Measurements from ENCODE around the gene NYNRIN. TPM values are rescaled to one million over a fixed set of nuclear protein-coding genes. Genes with fewer than 3 reads are reported as not detected.

The NYNRIN gene
- polyA plus RNA-seq, 1 experiment: 10.5 TPM

GRCh38 chr14:24363401-24363800 lies 35.4 kb upstream of the NYNRIN start:
- no peak for TF ChIP-seq CTCF (IDR thresholded peaks at IDR 0.05; ENCODE audit: low read depth, low read length)
- POLR2A ChIA-PET: interaction anchor here (0.7 kb wide), 1 partner anchor 80 kb away, joined by 5 read pairs; no protein-coding TSS in a partner anchor
- CTCF ChIA-PET: interaction anchor here (0.6 to 6.8 kb wide), 4 partner anchors 9 to 48 kb away, joined by 3 to 65 read pairs (median 4); no protein-coding TSS in a partner anchor
- Histone ChIP-seq H3K27me3 (ENCODE audit: control insufficient read depth, insufficient read depth, low read length) (peaks cover 6% of the 10 kb centered on the region), H3K9me3 (ENCODE audit: control insufficient read depth, insufficient read depth, low read length) (no peaks in the 10 kb centered on the region; the same call in 1 of the 2 replicates), H3K4me3 (ENCODE audit: low read depth, low read length) (no peak overlapping the region), H3K27ac (ENCODE audit: low read depth, low read length) (no peak overlapping the region)
- no peak for DNase-seq (ENCODE audit: low read depth, low spot score)

DNA sequence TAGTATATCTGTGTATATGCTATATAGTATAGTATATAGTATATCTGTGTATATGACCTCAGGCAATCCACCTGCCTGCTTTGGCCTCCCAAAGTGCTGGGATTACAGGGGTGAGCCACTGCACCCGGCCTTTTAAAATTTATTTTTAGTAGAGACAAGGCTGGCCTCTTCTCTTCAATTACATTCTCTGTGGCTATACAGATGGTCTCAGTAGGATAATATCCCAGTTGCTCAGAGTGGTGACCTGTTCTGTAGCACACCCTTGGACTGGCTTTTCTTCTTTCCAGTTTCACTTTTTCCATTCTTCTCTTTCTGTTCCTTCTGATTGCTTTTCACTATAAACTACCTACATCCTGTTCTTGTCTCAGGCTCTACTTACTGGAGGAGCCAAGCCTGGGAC lies 34.0 kb upstream of the NYNRIN start:
- no peaks in the 10 kb centered on the region; the same call in 1 of the 2 replicates for H3K9me3 ChIP-seq (ENCODE audit: control insufficient read depth, insufficient read depth, low read length)
- DNase-seq (ENCODE audit: low read depth, low spot score): no peak
- ChIA-PET CTCF (interaction anchor here (0.7 to 2.3 kb wide), 26 partner anchors 8 to 150 kb away, joined by 3 to 160 read pairs (median 8); partner anchors contain the start of genes CBLN3, CIDEB, KHNYN and RIPK3), POLR2A (interaction anchor here (0.7 to 2.2 kb wide), 2 partner anchors 7 to 66 kb away, joined by 3 to 42 read pairs; partner anchors contain the start of genes CBLN3 and KHNYN)
- TF ChIP-seq CTCF (IDR thresholded peaks at IDR 0.05; ENCODE audit: low read depth, low read length): no peak
- no peak overlapping the region for H3K4me3 ChIP-seq (ENCODE audit: low read depth, low read length)
- peak overlapping the region; percentile 33 for H3K27ac ChIP-seq (ENCODE audit: low read depth, low read length)
- peaks cover 3% of the 10 kb centered on the region for H3K27me3 ChIP-seq (ENCODE audit: control insufficient read depth, insufficient read depth, low read length)

DNA sequence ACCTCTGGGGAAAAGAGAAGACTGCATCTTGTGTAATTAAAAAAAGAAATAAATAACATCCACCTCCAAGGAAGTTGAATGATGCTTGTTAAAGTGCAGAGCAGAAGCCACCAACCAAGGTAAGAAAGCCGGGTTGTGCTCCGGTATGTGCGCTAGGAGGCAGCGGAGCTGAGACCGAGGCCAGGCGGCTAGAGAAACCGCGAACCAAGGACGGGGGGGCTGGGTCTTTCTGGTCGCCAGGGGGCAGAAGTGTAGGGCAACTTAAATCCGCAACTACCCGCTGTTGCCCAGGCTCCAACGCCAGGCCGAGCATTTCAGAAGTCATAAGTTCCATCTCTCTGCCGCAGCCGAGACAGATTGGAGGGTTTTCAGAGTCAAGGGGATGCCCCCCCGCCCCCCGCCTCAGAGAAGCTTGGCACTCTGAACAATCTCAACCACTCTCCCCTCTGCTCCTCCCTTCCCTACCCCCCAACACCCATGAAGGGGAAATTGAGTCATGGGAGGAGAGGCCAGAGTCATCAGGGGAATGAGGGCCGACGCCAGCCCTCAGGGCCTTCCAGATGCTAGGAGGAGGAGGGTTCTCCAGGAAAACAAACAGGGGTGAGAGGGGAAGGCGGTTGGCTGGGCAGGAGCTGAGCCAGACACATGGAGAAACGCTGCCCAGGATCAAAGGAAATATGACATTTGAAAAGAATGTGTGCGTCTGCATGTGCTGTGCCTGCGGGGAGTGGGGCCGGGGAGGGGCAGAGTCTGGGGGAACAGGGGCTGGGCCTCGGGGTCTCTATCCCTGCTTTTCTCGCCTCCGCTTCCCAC lies 33.0 kb upstream of the NYNRIN start:
- peak overlapping the region; percentile 46 for H3K4me3 ChIP-seq (ENCODE audit: low read depth, low read length)
- POLR2A ChIA-PET: interaction anchor here (0.7 to 2.2 kb wide), 13 partner anchors 8 to 177 kb away, joined by 3 to 42 read pairs (median 4); partner anchors contain the start of genes CBLN3, IPO4, KHNYN and NYNRIN
- peaks cover 3% of the 10 kb centered on the region for H3K27me3 ChIP-seq (ENCODE audit: control insufficient read depth, insufficient read depth, low read length)
- TF ChIP-seq CTCF (IDR thresholded peaks at IDR 0.05; ENCODE audit: low read depth, low read length): peak; percentile 88
- no peaks in the 10 kb centered on the region; the same call in 1 of the 2 replicates for H3K9me3 ChIP-seq (ENCODE audit: control insufficient read depth, insufficient read depth, low read length)
- CTCF ChIA-PET: interaction anchor here (0.5 to 2.3 kb wide), 36 partner anchors 8 to 1327 kb away, joined by 3 to 160 read pairs (median 6); partner anchors contain the start of genes CBLN3, CIDEB, KHNYN and NYNRIN
- H3K27ac ChIP-seq (ENCODE audit: low read depth, low read length): peak overlapping the region; percentile 96
- peak; percentile 73 for DNase-seq (ENCODE audit: low read depth, low spot score)

- H3K27me3 ChIP-seq (ENCODE audit: control insufficient read depth, insufficient read depth, low read length): peaks cover under 1% of the 10 kb centered on the region
- no peak for DNase-seq (ENCODE audit: low read depth, low spot score)
- peak overlapping the region; percentile 96 for H3K27ac ChIP-seq (ENCODE audit: low read depth, low read length)
- POLR2A ChIA-PET: interaction anchor here (0.7 to 2.2 kb wide), 12 partner anchors 13 to 178 kb away, joined by 3 to 42 read pairs (median 4); partner anchors contain the start of genes CBLN3, IPO4, KHNYN and NYNRIN
- CTCF ChIA-PET: interaction anchor here (0.7 to 2.3 kb wide), 25 partner anchors 10 to 76 kb away, joined by 3 to 160 read pairs (median 9); partner anchors contain the start of genes CBLN3, CIDEB, KHNYN and NYNRIN
- no peak for TF ChIP-seq CTCF (IDR thresholded peaks at IDR 0.05; ENCODE audit: low read depth, low read length)
- no peaks in the 10 kb centered on the region; the same call in 1 of the 2 replicates for H3K9me3 ChIP-seq (ENCODE audit: control insufficient read depth, insufficient read depth, low read length)
- H3K4me3 ChIP-seq (ENCODE audit: low read depth, low read length): peak overlapping the region; percentile 46
Measured at GRCh38 chr14:24366413-24366720, 32.4 kb upstream of the NYNRIN start.
